HG03469 (cell line): ENCODE results near the gene TMEM134.
A peak's percentile ranks its signal among the peaks of the same experiment; 100 is the strongest.
"Not testable (repeated sequence)": the region's sequence is repeated elsewhere in the genome, so short reads cannot be mapped to it uniquely, and the experiment has no call there.

ENCODE experiments used
- ATAC-seq: cut with Tn5 transposase; IDR thresholded peaks from one replicate; pipeline ENCODE4 v1.9.1; 2021; ENCODE audit warnings: mild to moderate bottlenecking, moderate library complexity, moderate number of reproducible peaks; ENCODE audit not compliant: unreplicated experiment

TMEM134 gene

GRCh38 chr11:67468759-67469507 is at the start of gene TMEM134:
TMEM134 (minus strand) TSS chr11:67469251; CDS start chr11:67469192, 59 bp downstream.
- ATAC-seq = peak; percentile 63

GRCh38 chr11:67517784-67518552 is 48.9 kb upstream of the TMEM134 start:
- ATAC-seq = no peak

- ATAC-seq = no peak
Measured at GRCh38 chr11:67516806-67517205, 47.8 kb upstream of the TMEM134 start.

GRCh38 chr11:67514116-67514515 is 45.1 kb upstream of the TMEM134 start:
- ATAC-seq = no peak

GRCh38 chr11:67511558-67511957 is 42.5 kb upstream of the TMEM134 start:
- ATAC-seq = not testable (repeated sequence)

GRCh38 chr11:67510023-67510345 is 40.9 kb upstream of the TMEM134 start:
- no peak for ATAC-seq

- ATAC-seq = peak; percentile 19
Measured at GRCh38 chr11:67508486-67509121, 39.6 kb upstream of the TMEM134 start.

- peak; percentile 47 for ATAC-seq
Measured at GRCh38 chr11:67507864-67508485, 38.9 kb upstream of the TMEM134 start, which contains the start of gene CDK2AP2. CDK2AP2 (minus strand) TSS chr11:67508162; CDS start chr11:67508082, 80 bp downstream.

- ATAC-seq = no peak
Measured at GRCh38 chr11:67507242-67507863, 38.3 kb upstream of the TMEM134 start.

- ATAC-seq = no peak
Measured at GRCh38 chr11:67506426-67507051, 37.5 kb upstream of the TMEM134 start.

- no peak for ATAC-seq
Measured at GRCh38 chr11:67505605-67506396, 36.8 kb upstream of the TMEM134 start.

- no peak for ATAC-seq
Measured at GRCh38 chr11:67504950-67505581, 36.0 kb upstream of the TMEM134 start, which contains the start of gene PITPNM1. PITPNM1 (minus strand) TSS chr11:67505363; CDS start chr11:67504180, 1,183 bp downstream.

GRCh38 chr11:67504005-67504949 is 35.2 kb upstream of the TMEM134 start:
- ATAC-seq = no peak

GRCh38 chr11:67503119-67504004 is 34.3 kb upstream of the TMEM134 start:
- ATAC-seq = no peak

GRCh38 chr11:67502328-67502979 is 33.4 kb upstream of the TMEM134 start:
- ATAC-seq = no peak

- ATAC-seq = no peak
Measured at GRCh38 chr11:67501854-67502253, 32.8 kb upstream of the TMEM134 start.
